NK-92 treated with Interleukin-12 subunit alpha and Interleukin-12 subunit beta, amount 100 ng/mL, for 24 hours (cell line): ENCODE measurements around the gene IRF5.
"Not testable (repeated sequence)": the region's sequence is repeated elsewhere in the genome, so short reads cannot be mapped to it uniquely, and the experiment has no call there.

ENCODE experiments used
- DNase-seq: peaks from one replicate; lab custom pipeline; 2025; lab: John Stamatoyannopoulos, UW

IRF5 gene

DNA sequence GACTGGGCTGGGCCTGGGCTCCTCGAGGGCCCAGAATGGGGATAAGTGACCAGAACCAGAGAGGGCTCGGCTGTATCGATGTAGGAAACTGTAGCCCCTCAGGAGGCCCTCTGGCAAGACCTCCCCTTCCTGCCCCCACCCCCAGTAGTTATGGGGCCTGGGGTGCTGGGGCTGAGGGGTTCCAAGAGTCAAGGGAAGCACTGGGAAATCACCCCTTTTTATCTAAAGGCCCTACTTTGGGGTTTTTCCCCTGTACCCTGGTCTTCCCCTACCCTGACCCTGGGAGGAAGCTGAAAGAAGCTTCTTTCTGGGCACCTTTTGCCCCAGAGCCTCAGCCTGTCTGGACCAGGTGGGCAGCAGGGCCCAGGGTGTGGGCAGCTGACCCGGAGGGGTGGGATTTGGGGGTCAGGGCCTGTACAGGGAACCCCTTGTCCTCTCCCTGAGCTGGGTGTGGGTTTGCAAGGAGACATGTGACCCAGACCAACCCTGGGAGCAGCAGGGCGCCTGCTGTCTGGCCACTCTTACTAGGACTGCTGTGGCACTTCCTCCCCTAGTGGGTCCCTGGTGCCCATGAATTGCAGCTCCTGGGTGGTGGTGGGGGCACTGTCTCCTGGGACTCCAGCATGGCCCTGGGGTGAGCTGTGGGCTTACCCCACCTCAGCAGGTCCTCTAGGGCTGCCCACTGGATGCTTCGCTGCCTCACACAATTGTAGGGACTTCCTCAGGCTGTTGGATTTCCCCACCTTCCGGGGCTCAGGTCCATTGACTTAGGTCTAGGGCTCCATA is 1.5 kb downstream of the IRF5 start:
- DNase-seq, result no peak

DNA sequence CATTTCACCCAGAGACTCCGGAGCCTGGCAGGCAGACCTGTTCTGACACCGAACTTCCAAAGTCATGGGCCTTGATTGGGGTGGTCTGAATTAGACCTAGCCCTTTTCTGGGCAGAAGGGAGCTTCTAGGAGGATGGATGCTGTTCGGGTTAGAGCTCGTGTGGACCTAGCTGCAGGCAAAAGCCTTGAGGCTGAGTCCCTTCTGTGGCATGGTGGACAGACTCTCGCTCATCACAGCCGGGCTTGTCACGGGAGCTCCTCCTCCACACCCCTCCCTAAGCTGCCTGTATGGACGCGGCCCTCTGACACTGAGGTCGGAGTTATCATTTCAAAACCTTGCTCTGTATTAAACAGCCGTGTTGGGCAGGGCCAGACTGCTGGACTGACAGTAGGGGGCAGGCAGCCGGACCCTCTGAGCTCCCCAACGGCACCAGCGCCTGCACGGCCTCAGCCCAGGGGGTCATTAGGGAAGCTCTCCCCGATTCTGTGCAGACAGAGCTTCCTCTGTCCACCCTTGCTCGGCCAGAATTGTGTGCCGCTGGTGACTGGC is 2.2 kb downstream of the IRF5 start:
- DNase-seq, result no peak

DNA sequence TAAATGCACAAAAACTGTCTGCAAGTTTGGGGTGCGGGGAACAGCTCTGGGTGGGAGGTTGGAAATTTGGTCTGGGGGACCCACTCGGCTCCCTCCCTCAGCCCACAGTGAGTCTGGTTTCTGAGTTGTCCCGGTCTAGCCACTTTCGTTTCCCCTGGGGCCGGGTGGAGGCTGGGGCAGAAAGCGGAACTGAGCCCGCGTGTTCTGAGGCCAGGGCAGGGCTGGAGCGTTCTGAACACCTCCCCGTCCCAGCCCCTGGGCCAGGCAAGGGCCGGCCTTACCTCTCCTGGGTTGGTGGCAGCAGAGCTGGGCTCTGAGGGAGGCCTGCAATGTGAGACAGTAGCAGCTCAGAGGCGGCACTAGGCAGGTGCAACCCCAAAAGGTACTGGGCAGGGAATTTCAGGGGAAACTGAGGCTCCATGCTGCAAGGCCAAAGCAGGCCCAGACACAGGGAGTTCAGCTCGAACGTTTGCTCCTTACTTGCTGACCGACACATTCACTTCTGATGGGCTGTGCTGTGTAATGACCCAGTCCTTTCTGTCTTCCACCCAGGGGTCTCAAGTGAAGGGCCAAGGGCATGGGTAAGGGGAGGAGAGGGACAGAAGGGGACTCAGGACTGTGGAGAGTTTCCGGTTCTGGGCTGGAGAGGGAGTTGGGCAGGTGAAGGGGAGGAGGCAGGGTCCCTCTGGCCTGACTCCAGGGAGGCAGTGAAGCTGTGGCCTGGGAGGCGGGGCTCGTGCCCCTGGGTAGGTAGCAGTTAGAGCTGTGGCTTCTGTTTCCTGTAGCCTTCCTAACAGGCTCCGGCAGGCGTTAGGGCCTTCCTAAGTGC is 3.0 kb downstream of the IRF5 start:
- no peak for DNase-seq

DNA sequence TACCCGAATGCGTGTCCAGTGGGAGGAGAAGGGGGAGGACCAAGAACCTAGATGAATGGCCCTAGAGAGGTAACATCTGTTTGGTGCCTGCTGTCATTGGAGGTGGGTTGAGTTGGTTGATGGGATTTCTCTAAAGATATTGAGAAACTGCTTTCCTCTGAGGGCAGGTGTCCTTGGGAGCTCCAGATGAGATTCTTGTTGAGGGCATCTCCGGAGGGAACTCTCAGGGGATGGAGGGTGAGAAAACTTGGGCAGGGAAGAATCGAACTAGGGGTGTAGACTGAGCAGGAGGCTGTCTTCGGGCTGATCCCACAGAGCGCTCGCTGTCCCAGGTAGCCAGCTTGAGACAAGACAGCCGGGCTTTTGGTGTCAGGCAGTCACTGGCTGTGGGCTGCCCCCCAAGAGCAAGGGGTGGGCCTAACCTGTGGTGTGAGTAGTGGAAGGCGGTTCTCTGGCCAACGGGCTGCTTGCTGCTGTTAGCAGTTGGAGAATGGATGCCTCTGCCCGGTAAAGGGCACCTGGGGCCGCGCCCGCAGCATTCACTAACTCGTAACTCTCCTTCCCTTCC is 3.7 kb downstream of the IRF5 start:
- DNase-seq, result no peak

DNA sequence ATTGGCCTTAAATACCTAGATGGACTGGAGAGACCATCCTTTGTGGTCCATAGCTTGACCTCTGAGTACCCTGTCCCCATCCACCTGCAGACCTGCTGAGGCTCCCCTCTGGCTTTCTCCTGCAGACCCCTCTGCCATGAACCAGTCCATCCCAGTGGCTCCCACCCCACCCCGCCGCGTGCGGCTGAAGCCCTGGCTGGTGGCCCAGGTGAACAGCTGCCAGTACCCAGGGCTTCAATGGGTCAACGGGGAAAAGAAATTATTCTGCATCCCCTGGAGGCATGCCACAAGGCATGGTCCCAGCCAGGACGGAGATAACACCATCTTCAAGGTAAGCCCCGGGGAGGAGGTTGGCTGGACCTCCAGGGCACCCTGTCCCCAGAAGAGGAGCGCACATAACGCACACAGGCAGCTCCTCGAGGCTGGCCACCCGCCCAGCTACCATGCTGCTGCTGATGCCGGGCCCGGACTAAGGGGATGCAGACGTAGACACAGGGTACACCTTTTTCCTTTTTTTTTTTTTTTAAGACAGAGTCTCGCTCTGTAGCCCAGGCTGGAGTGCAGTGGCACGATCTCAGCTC is 4.3 kb downstream of the IRF5 start:
- no peak for DNase-seq

DNA sequence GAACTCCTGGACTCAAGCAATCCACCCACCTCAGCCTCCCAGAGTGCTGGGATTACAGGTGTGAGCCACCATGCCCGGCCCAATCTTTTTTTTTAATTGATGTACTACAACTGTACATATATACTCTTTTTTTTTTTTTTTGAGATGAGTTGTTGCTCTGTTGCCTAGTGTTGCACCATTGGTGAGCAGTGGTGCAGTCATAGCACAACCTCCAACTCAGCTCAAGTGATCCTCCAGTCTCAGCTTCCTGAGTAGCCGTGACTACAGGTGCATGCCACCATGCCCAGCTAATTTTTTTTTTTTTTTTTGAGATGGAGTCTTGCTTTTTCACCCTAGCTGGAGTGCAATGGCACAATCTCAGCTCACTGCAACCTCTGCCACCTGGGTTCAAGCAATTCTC is 5.5 kb downstream of the IRF5 start:
- not testable (repeated sequence) for DNase-seq

DNA sequence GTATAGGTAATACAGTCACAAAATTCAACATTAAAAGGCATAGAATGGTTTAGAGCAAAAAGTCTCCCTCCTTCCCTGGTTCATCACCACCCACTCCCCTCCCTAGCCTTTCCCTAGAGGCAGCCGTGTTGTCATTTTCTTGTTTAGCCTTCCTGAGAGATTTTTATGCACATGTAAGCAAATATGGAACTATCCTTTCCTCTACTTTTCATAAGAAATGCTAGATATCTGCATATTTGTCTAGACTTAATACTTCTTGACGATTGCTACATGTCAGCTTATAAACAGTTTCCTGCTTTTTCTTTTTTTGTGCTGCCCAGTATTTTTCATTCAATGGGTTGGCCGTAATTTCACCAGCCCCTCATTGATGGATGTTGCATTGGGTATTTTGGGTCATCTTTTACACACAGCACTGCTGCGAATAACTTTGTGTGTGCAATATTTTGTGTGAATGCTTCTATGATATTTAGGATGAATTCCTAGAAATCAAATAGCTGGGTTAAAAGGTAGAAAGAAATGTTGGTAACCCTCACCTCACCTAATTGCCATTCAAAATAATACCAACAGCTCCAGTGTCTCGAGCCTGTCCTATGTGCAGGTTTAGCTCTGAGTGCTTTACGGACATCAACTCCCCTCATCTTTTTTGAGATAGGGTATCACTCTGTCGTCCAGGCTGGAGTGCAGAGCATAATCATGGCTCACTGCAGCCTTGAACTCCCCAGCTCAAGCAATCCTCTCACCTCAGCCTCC is 6.9 kb downstream of the IRF5 start:
- no peak for DNase-seq

DNA sequence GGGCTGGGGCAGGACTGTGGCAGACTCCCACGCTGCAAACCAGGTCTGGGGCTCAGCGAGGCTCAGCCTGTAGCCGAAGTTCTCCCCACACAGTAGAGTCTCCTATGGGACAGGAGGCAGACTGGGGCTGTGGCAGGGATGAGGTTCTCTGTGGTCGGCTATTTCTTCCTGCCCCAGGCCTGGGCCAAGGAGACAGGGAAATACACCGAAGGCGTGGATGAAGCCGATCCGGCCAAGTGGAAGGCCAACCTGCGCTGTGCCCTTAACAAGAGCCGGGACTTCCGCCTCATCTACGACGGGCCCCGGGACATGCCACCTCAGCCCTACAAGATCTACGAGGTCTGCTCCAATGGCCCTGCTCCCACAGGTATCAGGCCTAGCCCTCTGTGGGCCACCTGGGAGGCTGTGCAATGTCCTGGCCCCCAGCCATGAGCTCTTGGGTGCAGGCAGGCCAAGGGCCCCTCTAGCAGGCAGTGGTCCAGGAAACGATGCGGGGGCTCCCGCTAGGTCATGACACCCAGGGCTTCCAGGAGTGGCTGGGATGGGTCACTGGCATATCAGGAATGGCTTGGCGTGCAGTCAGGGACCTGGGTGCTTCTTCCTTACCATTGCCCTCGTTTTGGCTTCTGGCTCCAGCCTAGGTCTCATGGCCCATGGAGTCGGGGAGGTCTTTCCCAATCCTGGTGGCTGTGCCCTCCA is 8.1 kb downstream of the IRF5 start:
- DNase-seq, result no peak

DNA sequence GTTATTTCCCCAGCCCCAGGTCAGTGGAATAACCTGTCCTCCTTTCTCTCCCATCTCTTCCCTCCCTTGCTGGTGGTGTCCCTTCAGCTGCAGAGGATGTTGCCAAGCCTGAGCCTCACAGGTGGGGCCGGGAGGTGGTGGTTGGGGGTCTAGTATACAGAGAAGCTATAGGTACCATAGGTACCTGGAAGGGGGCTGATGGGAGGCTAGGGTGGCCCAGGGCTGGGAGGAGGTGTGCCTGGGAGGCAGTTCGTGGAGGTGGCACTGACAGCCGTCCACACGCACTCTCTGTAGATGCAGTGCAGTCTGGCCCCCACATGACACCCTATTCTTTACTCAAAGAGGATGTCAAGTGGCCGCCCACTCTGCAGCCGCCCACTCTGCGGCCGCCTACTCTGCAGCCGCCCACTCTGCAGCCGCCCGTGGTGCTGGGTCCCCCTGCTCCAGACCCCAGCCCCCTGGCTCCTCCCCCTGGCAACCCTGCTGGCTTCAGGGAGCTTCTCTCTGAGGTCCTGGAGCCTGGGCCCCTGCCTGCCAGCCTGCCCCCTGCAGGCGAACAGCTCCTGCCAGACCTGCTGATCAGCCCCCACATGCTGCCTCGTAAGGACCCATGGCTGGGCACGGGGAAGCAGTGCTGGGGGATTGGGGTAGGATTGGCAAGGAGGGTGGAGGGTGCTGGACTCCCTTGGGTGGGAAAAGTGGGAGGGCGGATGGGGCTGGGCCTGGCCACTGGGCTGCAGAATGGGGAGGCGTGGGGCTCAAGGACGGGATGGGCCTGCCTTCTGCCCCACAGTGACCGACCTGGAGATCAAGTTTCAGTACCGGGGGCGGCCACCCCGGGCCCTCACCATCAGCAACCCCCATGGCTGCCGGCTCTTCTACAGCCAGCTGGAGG is 9.5 kb downstream of the IRF5 start:
- no peak for DNase-seq

DNA sequence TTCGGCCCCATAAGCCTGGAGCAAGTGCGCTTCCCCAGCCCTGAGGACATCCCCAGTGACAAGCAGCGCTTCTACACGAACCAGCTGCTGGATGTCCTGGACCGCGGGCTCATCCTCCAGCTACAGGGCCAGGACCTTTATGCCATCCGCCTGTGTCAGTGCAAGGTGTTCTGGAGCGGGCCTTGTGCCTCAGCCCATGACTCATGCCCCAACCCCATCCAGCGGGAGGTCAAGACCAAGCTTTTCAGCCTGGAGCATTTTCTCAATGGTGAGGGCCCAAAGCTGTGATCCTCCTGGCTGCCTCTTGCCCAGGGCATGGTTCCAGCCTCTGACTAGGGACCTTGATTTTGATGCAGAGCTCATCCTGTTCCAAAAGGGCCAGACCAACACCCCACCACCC is 10.1 kb downstream of the IRF5 start:
- no peak for DNase-seq

DNA sequence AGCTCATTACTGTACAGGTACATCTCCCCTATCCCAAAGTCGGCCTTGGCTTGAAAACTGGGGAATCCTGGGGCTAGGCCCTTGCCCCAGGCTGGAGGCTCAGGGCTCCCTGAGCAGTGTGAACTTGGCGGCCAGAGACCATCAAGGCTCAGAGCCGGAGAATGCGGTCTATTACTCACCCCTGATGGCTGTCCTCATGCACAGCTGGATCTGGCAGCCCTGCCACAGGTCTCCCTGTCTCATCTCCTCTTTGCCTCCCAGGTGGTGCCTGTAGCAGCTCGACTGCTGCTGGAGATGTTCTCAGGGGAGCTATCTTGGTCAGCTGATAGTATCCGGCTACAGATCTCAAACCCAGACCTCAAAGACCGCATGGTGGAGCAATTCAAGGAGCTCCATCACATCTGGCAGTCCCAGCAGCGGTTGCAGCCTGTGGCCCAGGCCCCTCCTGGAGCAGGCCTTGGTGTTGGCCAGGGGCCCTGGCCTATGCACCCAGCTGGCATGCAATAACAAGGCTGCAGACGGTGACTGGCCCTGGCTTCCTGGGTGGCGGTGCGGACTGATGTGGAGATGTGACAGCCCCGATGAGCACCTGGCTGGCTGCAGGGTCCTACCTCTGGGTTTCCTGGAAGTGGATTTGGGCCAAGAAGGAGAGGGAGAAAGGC is 10.7 kb downstream of the IRF5 start:
- DNase-seq, result no peak

DNA sequence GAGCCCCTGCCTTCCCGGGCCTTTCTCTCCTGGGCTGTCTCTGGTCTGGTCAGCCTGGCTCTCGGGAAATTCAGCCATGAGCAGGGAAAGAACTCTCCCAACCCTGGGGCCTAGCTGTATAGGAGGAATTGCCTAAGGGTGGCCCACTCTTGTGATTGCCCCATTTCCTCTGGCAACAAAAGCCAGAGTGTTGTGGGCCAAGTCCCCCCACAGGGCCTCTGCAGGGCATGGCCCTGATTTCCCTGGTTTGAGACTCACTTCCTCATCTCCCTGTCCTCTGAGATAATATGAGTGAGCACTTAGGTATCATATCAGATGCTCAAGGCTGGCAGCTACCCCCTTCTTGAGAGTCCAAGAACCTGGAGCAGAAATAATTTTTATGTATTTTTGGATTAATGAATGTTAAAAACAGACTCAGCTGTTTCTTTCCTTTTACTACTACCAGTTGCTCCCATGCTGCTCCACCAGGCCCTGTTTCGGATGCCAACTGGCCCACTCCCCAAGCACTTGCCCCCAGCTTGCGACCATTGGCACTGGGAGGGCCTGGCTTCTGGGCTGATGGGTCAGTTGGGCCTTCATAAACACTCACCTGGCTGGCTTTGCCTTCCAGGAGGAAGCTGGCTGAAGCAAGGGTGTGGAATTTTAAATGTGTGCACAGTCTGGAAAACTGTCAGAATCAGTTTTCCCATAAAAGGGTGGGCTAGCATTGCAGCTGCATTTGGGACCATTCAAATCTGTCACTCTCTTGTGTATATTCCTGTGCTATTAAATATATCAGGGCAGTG is 11.4 kb downstream of the IRF5 start:
- DNase-seq, result no peak

DNA sequence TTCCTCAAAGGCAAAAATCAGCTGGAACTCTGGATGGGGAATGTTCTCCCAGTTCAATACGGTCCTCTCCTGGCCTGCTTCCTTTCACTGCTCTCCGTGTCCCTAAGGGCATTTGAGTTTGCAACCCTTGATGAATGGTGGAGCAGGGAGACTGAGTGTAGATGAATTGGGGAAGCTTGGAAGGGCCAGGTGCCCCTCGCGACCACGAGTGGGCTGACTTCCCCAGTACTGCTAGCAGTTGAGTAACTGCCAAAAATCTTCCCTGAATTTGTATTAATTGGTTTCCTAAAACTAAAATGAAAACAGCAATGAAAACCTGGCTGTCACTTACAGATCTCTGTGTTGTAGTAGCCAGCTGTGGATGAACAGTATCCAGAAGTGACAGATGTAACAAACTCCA is 13.6 kb downstream of the IRF5 start:
- no peak for DNase-seq

DNA sequence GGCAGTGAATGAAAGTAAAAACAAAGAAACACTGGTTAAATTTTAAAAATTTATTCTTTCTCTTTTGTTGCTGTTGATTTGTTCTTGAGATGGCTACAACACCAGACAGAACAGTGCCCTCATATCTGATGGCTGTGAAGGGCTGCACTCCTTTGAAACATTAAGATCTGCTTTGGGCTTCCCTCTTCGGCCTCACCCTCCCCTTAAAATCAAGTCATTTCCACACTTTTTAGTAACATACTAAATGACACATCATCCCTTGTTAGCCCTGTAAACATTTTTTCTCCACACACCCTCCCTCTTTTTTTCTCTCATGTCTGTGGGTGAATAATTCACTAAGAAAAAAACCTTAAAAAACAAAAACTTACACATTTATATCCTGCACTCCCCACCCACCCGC is 16.4 kb downstream of the IRF5 start:
- no peak for DNase-seq

DNA sequence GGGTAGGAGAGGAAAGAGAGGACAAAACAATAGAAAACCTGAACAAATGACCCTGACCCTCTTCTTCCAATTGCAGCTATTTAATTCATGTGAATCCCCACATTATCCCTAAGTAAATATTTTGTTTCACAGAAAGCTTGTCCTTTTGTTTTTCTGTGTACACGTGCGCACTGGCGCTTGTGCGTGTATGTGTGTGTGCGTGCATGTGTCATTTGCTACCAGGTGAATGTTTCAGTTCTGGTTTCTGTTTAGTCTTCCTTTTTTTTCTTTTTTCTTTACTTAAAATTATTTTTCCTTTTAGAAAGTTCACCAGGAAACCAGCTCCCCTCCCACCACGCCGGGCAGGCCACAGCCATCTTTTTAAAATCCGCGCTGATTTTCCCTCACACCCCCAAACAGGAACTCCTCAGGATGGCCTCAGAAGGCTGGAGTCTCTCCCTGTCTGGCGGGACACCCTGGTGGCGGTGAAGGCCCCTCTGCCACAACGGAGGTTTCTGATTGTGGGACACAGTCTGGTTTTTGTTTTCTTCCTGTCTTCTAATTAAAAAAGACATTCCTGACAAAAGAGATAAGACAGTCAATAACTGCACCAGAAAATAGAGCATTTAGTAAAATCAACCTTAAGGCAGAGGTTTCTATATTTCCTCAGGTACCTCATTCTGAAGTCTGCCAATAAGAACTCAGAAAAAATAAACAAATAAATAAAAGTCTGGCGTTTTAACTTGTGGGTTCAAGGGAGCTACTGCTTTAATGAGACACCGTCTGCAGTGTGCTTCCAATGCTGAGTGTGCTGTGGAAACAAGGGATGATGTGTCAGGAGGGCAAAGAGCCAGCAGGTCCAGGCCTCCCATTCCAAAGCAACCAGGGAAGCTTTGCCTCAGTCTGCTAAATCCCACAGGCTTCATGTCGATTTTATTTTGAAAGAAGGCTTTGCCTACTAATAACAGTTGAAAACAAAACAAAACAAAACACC is 17.4 kb downstream of the IRF5 start:
- no peak for DNase-seq

DNA sequence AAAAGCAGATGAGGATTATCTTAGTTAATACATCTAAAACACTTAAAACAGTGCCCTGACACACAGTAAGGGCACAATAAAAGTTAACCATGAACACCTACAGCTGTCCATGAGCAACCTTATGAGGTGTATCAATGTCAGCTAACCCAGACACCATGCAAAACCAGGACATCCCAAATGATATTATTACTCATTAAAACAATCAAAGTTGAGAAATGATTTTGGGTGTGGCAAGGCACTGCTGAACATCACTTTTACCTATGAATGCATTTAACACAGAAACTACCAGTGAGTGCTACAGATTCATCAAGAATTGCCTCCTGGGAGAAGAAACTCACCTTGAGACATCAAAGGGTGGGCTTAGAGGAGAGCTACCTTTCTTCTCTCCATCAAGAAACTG is 18.3 kb downstream of the IRF5 start:
- DNase-seq, result no peak

DNA sequence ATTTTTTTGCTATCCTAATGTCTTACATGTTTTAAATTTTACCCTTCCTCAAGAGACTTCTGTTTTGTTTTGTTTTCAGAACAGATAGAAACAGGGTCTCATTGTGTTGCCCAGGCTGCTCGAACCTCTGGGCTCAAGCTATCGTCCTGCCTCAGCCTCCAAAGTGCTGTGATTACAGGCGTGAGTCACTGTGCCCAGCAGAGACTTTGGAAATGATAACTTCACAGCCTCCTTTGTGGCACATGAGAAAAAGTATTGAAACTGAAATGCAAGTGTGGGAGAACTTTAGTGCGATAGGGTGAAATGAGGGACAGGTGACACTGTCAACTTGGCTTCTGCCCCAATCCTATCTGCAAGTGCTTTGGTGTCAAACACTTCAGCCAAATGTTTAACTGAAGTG is 21.6 kb downstream of the IRF5 start:
- DNase-seq, result no peak
